Stimulated activated memory B cell treated with anti-CD40 and anti-IgM and Interleukin-4, amounts not matched to agents 10 μg/mL and 1 μg/mL and 100 μg/mL, for 72 hours (primary cell): ENCODE results near the gene SPEG.
A peak's percentile ranks its signal among the peaks of the same experiment; 100 is the strongest.

Source experiments
- ATAC-seq: fragments of 150-1000 bp; cut with Tn5 transposase; 2 replicates; pipeline ENCODE4 v1.10.0; 2021
- H3K27ac Mint-ChIP-seq: one replicate; pipeline ENCODE4 v1.8.0; 2022; ENCODE audit warnings: mild to moderate bottlenecking, mixed read lengths
- H3K27me3 Mint-ChIP-seq: one replicate; pipeline ENCODE4 v1.8.0; 2022; ENCODE audit warnings: mixed read lengths
- H3K36me3 Mint-ChIP-seq: one replicate; pipeline ENCODE4 v1.8.0; 2022; ENCODE audit warnings: mixed read lengths
- H3K4me1 Mint-ChIP-seq: one replicate; pipeline ENCODE4 v1.8.0; 2022; ENCODE audit warnings: mixed read lengths
- H3K4me3 Mint-ChIP-seq: one replicate; pipeline ENCODE4 v1.8.0; 2022; ENCODE audit warnings: mild to moderate bottlenecking, moderate library complexity, mixed read lengths
- H3K9me3 Mint-ChIP-seq: one replicate; pipeline ENCODE4 v1.8.0; 2022; ENCODE audit warnings: mixed read lengths

The SPEG gene

DNA sequence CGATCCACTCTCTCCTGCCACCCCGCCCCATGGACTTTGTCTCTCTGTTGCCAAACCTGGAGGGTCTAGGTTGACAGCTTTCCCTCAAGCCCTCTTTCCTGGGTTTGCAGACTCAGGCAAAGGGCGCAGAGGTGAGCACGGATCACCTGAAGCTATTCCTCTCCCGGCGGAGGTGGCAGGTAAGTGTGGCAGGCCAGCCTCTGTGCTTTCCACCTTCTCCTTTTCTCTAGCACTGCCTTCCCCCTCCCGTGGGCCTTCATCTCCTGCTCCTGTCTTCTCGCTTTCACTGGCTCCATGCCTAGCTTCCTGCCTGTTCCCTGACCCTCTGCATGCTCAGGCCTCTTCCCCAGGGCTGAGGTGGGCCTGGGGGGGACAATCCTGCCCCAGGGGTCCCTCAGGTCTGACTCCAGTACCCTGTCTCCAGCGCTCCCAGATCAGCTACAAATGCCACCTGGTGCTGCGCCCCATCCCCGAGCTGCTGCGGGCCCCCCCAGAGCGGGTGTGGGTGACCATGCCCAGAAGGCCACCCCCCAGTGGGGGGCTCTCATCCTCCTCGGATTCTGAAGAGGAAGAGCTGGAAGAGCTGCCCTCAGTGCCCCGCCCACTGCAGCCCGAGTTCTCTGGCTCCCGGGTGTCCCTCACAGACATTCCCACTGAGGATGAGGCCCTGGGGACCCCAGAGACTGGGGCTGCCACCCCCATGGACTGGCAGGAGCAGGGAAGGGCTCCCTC, 48.2 kb downstream of the SPEG start:
- Mint-ChIP-seq H3K9me3 (no peaks in the 10 kb centered on the region), H3K4me3 (no peak overlapping the region), H3K27me3 (peaks cover 79% of the 10 kb centered on the region), H3K27ac (no peak overlapping the region), H3K36me3 (no peaks in the 10 kb centered on the region), H3K4me1 (no peaks in the 10 kb centered on the region)
- no peak for ATAC-seq

DNA sequence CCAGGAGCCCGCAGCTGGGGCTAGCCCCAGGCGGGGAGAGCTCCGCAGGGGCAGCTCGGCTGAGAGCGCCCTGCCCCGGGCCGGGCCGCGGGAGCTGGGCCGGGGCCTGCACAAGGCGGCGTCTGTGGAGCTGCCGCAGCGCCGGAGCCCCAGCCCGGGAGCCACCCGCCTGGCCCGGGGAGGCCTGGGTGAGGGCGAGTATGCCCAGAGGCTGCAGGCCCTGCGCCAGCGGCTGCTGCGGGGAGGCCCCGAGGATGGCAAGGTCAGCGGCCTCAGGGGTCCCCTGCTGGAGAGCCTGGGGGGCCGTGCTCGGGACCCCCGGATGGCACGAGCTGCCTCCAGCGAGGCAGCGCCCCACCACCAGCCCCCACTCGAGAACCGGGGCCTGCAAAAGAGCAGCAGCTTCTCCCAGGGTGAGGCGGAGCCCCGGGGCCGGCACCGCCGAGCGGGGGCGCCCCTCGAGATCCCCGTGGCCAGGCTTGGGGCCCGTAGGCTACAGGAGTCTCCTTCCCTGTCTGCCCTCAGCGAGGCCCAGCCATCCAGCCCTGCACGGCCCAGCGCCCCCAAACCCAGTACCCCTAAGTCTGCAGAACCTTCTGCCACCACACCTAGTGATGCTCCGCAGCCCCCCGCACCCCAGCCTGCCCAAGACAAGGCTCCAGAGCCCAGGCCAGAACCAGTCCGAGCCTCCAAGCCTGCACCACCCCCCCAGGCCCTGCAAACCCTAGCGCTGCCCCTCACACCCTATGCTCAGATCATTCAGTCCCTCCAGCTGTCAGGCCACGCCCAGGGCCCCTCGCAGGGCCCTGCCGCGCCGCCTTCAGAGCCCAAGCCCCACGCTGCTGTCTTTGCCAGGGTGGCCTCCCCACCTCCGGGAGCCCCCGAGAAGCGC, 49.1 kb downstream of the SPEG start:
- Mint-ChIP-seq H3K27me3 (peaks cover 88% of the 10 kb centered on the region), H3K4me3 (peak overlapping the region; percentile 53), H3K9me3 (no peaks in the 10 kb centered on the region), H3K27ac (no peak overlapping the region), H3K36me3 (no peaks in the 10 kb centered on the region), H3K4me1 (no peaks in the 10 kb centered on the region)
- no peak for ATAC-seq

DNA sequence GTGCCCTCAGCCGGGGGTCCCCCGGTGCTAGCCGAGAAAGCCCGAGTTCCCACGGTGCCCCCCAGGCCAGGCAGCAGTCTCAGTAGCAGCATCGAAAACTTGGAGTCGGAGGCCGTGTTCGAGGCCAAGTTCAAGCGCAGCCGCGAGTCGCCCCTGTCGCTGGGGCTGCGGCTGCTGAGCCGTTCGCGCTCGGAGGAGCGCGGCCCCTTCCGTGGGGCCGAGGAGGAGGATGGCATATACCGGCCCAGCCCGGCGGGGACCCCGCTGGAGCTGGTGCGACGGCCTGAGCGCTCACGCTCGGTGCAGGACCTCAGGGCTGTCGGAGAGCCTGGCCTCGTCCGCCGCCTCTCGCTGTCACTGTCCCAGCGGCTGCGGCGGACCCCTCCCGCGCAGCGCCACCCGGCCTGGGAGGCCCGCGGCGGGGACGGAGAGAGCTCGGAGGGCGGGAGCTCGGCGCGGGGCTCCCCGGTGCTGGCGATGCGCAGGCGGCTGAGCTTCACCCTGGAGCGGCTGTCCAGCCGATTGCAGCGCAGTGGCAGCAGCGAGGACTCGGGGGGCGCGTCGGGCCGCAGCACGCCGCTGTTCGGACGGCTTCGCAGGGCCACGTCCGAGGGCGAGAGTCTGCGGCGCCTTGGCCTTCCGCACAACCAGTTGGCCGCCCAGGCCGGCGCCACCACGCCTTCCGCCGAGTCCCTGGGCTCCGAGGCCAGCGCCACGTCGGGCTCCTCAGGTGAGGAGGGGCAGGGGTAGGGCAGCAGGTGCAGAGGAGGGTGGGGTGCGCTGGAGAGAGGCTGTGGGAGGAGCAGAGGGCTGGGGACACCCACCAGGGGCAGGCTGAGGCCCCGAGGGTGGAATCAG, 49.9 kb downstream of the SPEG start:
- no peaks in the 10 kb centered on the region for H3K9me3 Mint-ChIP-seq
- no peaks in the 10 kb centered on the region for H3K36me3 Mint-ChIP-seq
- no peak for ATAC-seq
- peaks cover 90% of the 10 kb centered on the region for H3K27me3 Mint-ChIP-seq
- no peaks in the 10 kb centered on the region for H3K4me1 Mint-ChIP-seq
- H3K4me3 Mint-ChIP-seq: peak overlapping the region; percentile 53
- H3K27ac Mint-ChIP-seq: no peak overlapping the region

DNA sequence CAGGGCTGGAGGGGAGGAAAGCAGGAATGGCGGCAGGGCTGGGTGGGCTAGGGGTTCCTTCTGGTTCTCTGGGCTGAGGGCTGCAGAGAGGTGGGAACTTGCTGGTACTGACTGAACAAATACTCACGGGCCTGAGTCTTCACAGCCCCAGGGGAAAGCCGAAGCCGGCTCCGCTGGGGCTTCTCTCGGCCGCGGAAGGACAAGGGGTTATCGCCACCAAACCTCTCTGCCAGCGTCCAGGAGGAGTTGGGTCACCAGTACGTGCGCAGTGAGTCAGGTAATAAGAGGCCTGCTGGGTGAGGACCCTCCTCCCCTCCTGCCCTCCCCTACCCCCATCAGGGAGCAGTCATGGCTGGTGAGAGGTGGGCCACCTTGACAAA, 50.5 kb downstream of the SPEG start:
- Mint-ChIP-seq H3K4me1 (no peaks in the 10 kb centered on the region), H3K27ac (no peak overlapping the region), H3K9me3 (no peaks in the 10 kb centered on the region), H3K36me3 (no peaks in the 10 kb centered on the region), H3K4me3 (no peak overlapping the region), H3K27me3 (peaks cover 90% of the 10 kb centered on the region)
- no peak for ATAC-seq

DNA sequence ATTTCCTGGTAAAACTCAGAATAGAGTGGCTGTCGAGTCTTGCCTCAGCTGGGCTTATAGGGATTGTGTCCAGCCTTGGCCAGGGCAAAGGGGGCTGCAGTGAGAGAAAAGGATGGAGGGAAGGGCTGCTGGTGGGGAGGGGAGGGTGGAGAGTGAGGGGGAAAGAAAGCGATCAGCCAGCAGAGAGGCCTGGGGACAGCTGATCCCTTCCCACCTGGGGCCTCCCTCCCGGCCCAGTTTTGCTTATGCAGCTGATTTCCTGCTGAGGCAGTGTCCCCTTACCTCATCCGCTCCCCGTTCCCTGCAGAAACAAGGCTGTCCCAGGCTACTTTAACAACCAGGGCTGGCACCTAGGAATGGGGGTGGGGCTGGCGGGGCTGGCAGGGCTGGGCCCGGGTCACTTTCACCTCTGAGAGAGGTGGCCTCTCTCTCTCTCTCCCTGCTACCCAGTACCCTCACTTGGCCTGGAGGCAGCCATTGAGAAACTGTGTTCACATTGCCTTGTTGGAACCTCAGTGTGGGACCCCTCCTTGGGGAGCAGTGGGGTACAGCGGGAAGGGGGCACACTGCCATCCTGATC, 51.8 kb downstream of the SPEG start:
- peaks cover 87% of the 10 kb centered on the region for H3K27me3 Mint-ChIP-seq
- ATAC-seq: no peak
- no peaks in the 10 kb centered on the region for H3K36me3 Mint-ChIP-seq
- H3K27ac Mint-ChIP-seq: no peak overlapping the region
- no peaks in the 10 kb centered on the region for H3K9me3 Mint-ChIP-seq
- H3K4me1 Mint-ChIP-seq: no peaks in the 10 kb centered on the region
- H3K4me3 Mint-ChIP-seq: no peak overlapping the region

DNA sequence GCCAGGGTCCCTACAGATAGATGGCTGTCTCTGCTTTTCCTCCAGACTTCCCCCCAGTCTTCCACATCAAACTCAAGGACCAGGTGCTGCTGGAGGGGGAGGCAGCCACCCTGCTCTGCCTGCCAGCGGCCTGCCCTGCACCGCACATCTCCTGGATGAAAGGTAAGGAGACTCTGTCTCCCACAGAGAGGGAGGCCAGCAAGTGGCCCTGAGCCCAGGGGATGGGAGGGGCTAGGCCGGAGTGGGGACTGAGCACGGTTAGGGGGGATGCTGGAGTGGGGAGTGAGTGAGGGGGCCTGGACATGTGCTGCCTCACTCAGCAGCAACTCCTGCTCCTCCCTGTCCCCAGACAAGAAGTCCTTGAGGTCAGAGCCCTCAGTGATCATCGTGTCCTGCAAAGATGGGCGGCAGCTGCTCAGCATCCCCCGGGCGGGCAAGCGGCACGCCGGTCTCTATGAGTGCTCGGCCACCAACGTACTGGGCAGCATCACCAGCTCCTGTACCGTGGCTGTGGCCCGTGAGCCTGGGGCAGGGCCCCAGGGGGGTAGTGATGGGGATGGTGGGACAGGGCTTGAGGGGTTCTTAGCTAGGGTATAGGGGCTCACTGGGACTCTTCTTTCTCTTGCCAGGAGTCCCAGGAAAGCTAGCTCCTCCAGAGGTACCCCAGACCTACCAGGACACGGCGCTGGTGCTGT, 53.7 kb downstream of the SPEG start:
- H3K27me3 Mint-ChIP-seq: peaks cover 87% of the 10 kb centered on the region
- H3K27ac Mint-ChIP-seq: no peak overlapping the region
- ATAC-seq: no peak
- H3K9me3 Mint-ChIP-seq: no peaks in the 10 kb centered on the region
- H3K36me3 Mint-ChIP-seq: no peaks in the 10 kb centered on the region
- no peaks in the 10 kb centered on the region for H3K4me1 Mint-ChIP-seq
- H3K4me3 Mint-ChIP-seq: no peak overlapping the region

DNA sequence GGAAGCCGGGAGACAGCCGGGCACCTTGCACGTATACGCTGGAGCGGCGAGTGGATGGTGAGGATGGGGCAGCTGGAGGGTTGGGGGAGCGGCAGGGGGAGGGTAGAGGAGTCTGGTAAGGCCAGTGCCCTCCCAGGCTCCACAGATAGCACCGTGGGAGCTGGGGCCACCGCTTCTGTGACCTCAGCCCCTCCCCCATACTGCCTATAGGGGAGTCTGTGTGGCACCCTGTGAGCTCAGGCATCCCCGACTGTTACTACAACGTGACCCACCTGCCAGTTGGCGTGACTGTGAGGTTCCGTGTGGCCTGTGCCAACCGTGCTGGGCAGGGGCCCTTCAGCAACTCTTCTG, 54.2 kb downstream of the SPEG start:
- Mint-ChIP-seq H3K9me3 (no peaks in the 10 kb centered on the region), H3K4me3 (no peak overlapping the region), H3K27me3 (peaks cover 92% of the 10 kb centered on the region), H3K27ac (no peak overlapping the region), H3K36me3 (no peaks in the 10 kb centered on the region), H3K4me1 (no peaks in the 10 kb centered on the region)
- no peak for ATAC-seq

DNA sequence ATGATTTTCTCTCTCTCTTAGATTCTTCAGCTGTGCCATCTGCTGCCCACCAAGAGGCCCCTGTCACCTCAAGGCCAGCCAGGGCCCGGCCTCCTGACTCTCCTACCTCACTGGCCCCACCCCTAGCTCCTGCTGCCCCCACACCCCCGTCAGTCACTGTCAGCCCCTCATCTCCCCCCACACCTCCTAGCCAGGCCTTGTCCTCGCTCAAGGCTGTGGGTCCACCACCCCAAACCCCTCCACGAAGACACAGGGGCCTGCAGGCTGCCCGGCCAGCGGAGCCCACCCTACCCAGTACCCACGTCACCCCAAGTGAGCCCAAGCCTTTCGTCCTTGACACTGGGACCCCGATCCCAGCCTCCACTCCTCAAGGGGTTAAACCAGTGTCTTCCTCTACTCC, 54.7 kb downstream of the SPEG start:
- Mint-ChIP-seq H3K27ac (no peak overlapping the region), H3K9me3 (no peaks in the 10 kb centered on the region), H3K4me1 (no peaks in the 10 kb centered on the region), H3K4me3 (no peak overlapping the region), H3K36me3 (no peaks in the 10 kb centered on the region), H3K27me3 (peaks cover 93% of the 10 kb centered on the region)
- no peak for ATAC-seq

DNA sequence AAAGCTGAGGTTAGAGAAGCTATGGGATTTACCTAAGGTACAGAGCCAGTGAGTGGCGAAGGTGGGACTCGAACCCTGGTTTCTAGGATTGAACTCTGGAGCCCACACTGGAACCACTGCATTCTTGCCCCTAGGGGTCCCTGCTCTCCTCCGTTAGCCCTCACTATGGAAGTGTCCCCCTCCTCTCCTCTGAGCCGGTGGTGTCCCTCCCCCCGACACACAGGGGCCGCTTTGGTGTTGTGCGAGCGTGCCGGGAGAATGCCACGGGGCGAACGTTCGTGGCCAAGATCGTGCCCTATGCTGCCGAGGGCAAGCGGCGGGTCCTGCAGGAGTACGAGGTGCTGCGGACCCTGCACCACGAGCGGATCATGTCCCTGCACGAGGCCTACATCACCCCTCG, 55.5 kb downstream of the SPEG start:
- Mint-ChIP-seq H3K27ac (no peak overlapping the region), H3K4me3 (no peak overlapping the region), H3K36me3 (no peaks in the 10 kb centered on the region), H3K9me3 (no peaks in the 10 kb centered on the region), H3K4me1 (no peaks in the 10 kb centered on the region), H3K27me3 (peaks cover 97% of the 10 kb centered on the region)
- no peak for ATAC-seq

DNA sequence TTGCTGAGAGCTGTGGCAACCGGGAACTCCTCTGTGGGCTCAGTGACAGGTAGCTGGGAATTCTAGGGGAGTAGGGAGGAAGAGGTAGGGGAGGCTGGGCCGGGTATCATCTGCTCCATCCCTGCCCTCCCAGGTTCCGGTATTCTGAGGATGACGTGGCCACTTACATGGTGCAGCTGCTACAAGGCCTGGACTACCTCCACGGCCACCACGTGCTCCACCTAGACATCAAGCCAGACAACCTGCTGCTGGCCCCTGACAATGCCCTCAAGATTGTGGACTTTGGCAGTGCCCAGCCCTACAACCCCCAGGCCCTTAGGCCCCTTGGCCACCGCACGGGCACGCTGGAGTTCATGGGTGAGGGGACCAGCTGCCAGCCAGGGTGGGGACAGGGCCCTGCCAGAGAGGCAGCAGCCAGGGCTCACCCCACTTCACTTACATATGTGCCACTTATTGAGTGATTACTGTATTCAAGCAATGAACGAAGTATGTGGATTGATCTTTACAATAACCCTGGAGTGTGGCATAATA, 56.0 kb downstream of the SPEG start:
- H3K36me3 Mint-ChIP-seq: no peaks in the 10 kb centered on the region
- no peak overlapping the region for H3K27ac Mint-ChIP-seq
- H3K4me1 Mint-ChIP-seq: no peaks in the 10 kb centered on the region
- no peak overlapping the region for H3K4me3 Mint-ChIP-seq
- no peaks in the 10 kb centered on the region for H3K9me3 Mint-ChIP-seq
- ATAC-seq: no peak
- peaks cover 96% of the 10 kb centered on the region for H3K27me3 Mint-ChIP-seq

DNA sequence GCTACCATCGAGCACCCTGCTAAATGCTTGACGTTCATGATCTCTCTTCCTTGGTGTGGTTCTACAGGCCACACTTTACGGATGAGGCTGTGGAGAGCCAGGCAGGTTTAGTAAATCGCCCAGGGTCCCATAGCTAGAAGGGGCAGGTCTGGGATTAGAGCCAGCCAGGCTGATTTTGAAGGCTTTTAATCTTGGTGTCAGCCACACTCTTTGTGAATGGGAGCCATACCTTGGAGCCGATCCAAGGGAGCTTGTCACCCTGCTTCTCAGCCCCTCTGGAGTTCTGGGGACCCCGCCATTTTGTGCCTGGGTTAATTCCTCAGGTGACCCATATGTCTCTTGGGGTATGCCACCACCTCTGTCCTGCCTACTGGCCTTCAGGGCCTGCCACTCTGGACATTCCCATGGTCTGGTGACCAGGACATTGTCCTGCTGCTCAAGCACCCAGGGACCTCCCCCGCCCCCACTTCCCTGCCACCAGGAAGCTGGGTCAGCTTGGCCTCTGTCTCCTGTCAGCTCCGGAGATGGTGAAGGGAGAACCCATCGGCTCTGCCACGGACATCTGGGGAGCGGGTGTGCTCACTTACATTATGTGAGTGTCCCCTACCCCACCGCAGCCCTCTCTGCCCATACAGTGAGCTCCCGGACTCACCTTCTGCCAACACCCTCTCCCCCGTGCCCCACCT, 56.8 kb downstream of the SPEG start:
- H3K27me3 Mint-ChIP-seq: peaks cover 95% of the 10 kb centered on the region
- no peaks in the 10 kb centered on the region for H3K36me3 Mint-ChIP-seq
- H3K27ac Mint-ChIP-seq: no peak overlapping the region
- no peak overlapping the region for H3K4me3 Mint-ChIP-seq
- peaks cover 3% of the 10 kb centered on the region for H3K4me1 Mint-ChIP-seq
- ATAC-seq: no peak
- no peaks in the 10 kb centered on the region for H3K9me3 Mint-ChIP-seq

DNA sequence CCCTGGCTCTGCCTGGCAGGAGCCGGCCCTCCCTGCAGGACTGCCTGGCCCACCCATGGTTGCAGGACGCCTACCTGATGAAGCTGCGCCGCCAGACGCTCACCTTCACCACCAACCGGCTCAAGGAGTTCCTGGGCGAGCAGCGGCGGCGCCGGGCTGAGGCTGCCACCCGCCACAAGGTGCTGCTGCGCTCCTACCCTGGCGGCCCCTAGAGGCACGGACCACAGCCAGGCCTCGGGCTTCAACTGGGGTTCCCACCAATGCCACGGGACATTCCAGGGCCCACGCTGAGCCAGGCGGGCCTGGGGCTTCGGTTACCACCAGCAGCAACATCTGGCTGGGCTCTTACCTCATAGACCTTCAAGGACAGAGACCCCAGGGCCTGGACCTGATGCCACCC, 57.9 kb downstream of the SPEG start:
- H3K36me3 Mint-ChIP-seq: no peaks in the 10 kb centered on the region
- ATAC-seq: no peak
- H3K27ac Mint-ChIP-seq: no peak overlapping the region
- peaks cover 6% of the 10 kb centered on the region for H3K4me1 Mint-ChIP-seq
- peaks cover 93% of the 10 kb centered on the region for H3K27me3 Mint-ChIP-seq
- no peaks in the 10 kb centered on the region for H3K9me3 Mint-ChIP-seq
- H3K4me3 Mint-ChIP-seq: no peak overlapping the region

DNA sequence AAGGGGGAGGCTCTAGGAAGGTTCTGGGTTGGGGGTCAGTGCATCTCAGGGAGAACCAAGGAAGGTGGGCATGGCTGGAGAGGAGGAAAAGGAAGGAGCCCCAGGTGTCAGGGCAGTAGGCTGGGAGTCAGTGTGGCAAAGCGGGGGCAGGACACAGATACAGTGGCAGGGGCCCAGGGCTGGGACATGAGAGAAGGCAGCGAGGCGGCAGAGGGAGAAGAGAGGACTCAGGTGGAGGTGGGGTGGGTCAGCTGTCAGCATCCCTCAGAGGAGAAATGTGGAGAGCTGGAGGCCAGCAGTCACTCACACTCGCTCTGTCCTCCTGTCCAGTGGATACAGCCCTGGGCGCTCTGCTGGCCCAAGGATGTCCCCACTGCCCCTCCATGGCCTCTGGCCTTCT, 58.4 kb downstream of the SPEG start:
- no peak for ATAC-seq
- Mint-ChIP-seq H3K36me3 (no peaks in the 10 kb centered on the region), H3K4me3 (no peak overlapping the region), H3K9me3 (no peaks in the 10 kb centered on the region), H3K4me1 (peaks cover 8% of the 10 kb centered on the region), H3K27me3 (peaks cover 92% of the 10 kb centered on the region), H3K27ac (no peak overlapping the region)

DNA sequence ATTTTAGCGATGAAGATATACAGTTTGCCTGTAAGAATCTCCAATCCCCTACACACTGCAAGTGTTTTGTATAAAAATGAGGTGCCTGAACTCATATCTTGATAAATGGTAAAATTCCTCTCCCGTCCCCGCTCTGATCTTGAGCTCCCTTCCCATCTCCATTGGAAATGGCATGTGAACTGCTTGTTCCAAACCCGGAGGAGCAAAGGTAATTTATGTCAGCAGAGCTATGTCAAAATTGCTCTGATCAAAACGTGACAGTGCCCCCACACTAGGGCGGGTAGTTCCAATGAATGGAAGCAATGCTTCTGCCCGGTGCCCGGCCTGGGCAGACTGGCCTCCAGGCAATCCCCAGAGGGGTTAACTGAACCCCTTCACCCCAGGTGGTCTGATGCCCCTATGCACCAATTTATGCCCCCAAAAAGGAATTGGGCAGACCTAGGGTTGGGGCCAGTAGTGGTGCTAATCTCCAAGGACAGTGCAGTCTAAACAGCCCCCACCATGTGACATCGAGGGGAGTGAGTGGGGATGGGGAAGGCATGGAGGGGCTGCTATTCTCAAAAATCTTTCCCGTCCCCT, 60.4 kb downstream of the SPEG start:
- H3K27me3 Mint-ChIP-seq: peaks cover 76% of the 10 kb centered on the region
- ATAC-seq: no peak
- H3K9me3 Mint-ChIP-seq: no peaks in the 10 kb centered on the region
- H3K27ac Mint-ChIP-seq: no peak overlapping the region
- peaks cover 28% of the 10 kb centered on the region for H3K4me1 Mint-ChIP-seq
- no peak overlapping the region for H3K4me3 Mint-ChIP-seq
- H3K36me3 Mint-ChIP-seq: no peaks in the 10 kb centered on the region
